ENCODE measurements around the gene USP3. TPM values are rescaled to one million over a fixed set of nuclear protein-coding genes. Genes with fewer than 3 reads are reported as not detected.

The USP3 gene
- total RNA-seq, 4 donors from 2014 or later = 12.1 to 29.4 (median 15.5) TPM

DNA sequence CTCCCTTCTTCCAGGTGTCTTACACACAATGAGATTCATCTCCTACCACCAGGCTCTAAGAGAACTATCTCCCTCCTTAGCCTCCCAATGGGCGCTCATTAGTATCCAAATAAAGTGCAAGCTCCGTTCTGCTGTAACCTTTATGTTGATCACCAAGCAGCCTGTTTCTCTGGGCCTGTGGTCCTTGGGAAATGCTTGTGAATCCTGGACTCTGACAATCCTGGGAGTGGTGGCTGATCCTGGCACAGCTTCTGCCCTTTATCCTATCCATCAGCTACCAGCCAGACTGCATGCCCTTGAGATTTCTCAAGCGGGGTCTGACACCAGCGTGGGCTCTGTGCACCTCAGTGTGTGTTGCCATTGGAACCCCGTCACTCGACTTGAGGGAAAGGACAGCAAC is 26.1 kb upstream of the USP3 start:
- Histone ChIP-seq H3K9me3 (no peaks in the 10 kb centered on the region), H3K36me3 (no peaks in the 10 kb centered on the region), H3K27ac (no peak overlapping the region), H3K4me3 (no peak overlapping the region), H3K27me3 (no peaks in the 10 kb centered on the region), H3K4me1 (peaks cover 0 to 5% of the 10 kb centered on the region in 2 donors)
- TF ChIP-seq POLR2A (IDR thresholded peaks at IDR 0.05) = no peak
- TF ChIP-seq, protein P1, sequence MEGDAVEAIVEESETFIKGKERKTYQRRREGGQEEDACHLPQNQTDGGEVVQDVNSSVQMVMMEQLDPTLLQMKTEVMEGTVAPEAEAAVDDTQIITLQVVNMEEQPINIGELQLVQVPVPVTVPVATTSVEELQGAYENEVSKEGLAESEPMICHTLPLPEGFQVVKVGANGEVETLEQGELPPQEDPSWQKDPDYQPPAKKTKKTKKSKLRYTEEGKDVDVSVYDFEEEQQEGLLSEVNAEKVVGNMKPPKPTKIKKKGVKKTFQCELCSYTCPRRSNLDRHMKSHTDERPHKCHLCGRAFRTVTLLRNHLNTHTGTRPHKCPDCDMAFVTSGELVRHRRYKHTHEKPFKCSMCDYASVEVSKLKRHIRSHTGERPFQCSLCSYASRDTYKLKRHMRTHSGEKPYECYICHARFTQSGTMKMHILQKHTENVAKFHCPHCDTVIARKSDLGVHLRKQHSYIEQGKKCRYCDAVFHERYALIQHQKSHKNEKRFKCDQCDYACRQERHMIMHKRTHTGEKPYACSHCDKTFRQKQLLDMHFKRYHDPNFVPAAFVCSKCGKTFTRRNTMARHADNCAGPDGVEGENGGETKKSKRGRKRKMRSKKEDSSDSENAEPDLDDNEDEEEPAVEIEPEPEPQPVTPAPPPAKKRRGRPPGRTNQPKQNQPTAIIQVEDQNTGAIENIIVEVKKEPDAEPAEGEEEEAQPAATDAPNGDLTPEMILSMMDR (IDR thresholded peaks at IDR 0.05 in 4 of 5, conservative IDR thresholded peaks at IDR 0.05 in 1 of 5) = no peak
- DNase-seq = no peak
- ATAC-seq = no peak
- in situ Hi-C loops (cut with MboI; ENCODE audit: low sequenced_read_pairs in 4 of 4) (no loop called here), intact Hi-C loops (cut with DNase I; ENCODE audit: low total_unique reads) (no loop called here)

DNA sequence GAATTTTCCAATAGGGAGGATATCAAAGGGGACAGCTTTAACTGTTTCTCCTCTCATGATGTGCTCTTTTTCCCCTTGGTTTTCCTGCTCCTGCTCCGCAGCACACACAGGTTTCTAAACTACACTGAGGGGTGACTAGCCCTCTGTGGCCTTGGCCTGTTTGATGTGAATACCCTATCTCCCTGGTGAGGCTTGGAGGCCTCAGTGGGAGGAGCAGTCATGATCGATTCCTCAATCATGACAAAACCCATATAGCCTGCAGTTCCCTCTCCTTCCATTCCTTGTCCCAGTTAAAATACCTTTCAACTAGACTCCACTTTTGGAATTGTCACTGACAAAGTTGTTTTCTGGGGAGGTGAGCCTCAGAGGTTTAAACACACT is 24.0 kb upstream of the USP3 start:
- no peak overlapping the region for H3K4me3 ChIP-seq
- no peak overlapping the region for H3K27ac ChIP-seq
- H3K4me1 ChIP-seq = no peaks in the 10 kb centered on the region
- H3K27me3 ChIP-seq = no peaks in the 10 kb centered on the region
- intact Hi-C loops (cut with DNase I; ENCODE audit: low total_unique reads) (no loop called here), in situ Hi-C loops (cut with MboI; ENCODE audit: low sequenced_read_pairs in 4 of 4) (loop anchor here in 2 of 4 donors (10.0 kb wide), 2 partner anchors 114 to 124 kb away; partner anchors contain the start of gene FBXL22 (in 1 of the 2))
- DNase-seq (no peak), ATAC-seq (no peak)
- H3K36me3 ChIP-seq = no peaks in the 10 kb centered on the region
- no peaks in the 10 kb centered on the region for H3K9me3 ChIP-seq
- TF ChIP-seq, protein P1 (IDR thresholded peaks at IDR 0.05 in 4 of 5, conservative IDR thresholded peaks at IDR 0.05 in 1 of 5) = no peak
- no peak for TF ChIP-seq POLR2A (IDR thresholded peaks at IDR 0.05)

DNA sequence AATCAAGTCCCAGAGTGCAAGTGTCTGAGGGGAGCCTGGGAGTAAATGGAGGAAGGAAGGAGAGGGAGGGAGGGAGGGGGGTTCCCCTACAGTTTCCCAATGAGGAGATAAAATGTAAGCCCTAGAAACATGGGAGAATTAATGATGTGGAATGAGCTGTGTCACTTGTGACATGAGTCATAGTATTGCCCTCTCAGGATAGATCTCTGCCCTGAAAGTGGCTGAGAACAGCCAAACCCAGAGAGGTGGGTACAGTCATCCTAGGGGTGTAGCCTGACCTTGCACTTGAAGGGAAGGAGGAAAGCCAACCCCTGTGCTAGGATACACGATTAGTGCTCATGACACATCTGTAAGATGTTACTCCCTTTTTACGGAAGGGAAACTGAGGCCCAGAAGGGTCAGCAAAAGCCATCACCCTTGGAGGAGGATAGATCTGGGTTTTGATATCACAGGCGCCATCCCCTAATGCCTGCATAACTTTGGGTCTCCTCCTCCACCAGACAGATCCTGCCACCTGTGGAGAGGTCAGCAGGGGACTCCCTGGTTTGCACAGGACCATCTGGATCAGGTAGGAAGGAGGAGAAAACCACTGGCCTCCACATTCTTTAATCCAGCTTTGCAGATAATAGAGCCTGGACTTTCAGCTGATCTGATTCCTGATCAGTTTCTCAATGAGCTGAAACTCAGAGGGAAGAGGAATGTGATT is 23.1 kb upstream of the USP3 start:
- DNase-seq = no peak
- no peaks in the 10 kb centered on the region for H3K36me3 ChIP-seq
- TF ChIP-seq, protein P1 (IDR thresholded peaks at IDR 0.05 in 4 of 5, conservative IDR thresholded peaks at IDR 0.05 in 1 of 5) = no peak
- TF ChIP-seq POLR2A (IDR thresholded peaks at IDR 0.05) = no peak
- no peaks in the 10 kb centered on the region for H3K9me3 ChIP-seq
- H3K27me3 ChIP-seq = no peaks in the 10 kb centered on the region
- intact Hi-C loops (cut with DNase I; ENCODE audit: low total_unique reads) = no loop called here
- H3K4me1 ChIP-seq = no peaks in the 10 kb centered on the region
- no peak for ATAC-seq
- in situ Hi-C loops (cut with MboI; ENCODE audit: low sequenced_read_pairs in 4 of 4) = loop anchor here in 2 of 4 donors (10.0 kb wide), 2 partner anchors 114 to 124 kb away; partner anchors contain the start of gene FBXL22 (in 1 of the 2)
- no peak overlapping the region for H3K27ac ChIP-seq
- no peak overlapping the region for H3K4me3 ChIP-seq

DNA sequence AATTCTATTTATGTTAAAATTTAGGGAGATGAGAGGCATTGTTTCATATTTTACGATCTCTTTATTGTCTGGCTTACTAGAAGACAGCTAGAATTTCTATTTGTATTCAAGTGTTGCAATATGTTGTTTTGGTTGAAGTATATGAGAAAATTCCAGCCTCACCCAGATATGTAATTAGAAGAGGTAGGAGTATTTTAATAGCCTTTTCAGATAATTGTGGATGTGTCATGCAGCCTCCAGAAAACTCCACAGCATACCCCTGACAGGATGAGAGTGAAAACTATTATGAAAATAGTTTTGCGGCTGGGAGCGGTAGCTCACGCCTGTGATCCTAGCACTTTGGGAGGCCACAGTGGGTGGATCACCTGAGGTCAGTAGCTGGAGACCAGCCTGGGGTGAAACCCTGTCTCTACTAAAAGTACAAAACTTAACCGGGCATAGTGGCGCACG is 21.5 kb upstream of the USP3 start:
- in situ Hi-C loops (cut with MboI; ENCODE audit: low sequenced_read_pairs in 4 of 4) (loop anchor here in 2 of 4 donors (10.0 kb wide), 2 partner anchors 112 to 122 kb away; partner anchors contain the start of gene FBXL22 (in 1 of the 2)), intact Hi-C loops (cut with DNase I; ENCODE audit: low total_unique reads) (no loop called here)
- no peak for ATAC-seq

More for the DNA sequence above, 21.5 kb upstream of the USP3 start:
- TF ChIP-seq, protein P1 (IDR thresholded peaks at IDR 0.05 in 4 of 5, conservative IDR thresholded peaks at IDR 0.05 in 1 of 5) = no peak
- TF ChIP-seq POLR2A (IDR thresholded peaks at IDR 0.05) = no peak
- Histone ChIP-seq H3K4me1 (no peaks in the 10 kb centered on the region), H3K4me3 (no peak overlapping the region), H3K27ac (no peak overlapping the region), H3K9me3 (no peaks in the 10 kb centered on the region), H3K27me3 (no peaks in the 10 kb centered on the region), H3K36me3 (no peaks in the 10 kb centered on the region)
- DNase-seq = no peak

Measured in gastrocnemius medialis (tissue), 4 donors.